ENCODE measurements around the gene MVB12B.
"Not testable (repeated sequence)": the region's sequence is repeated elsewhere in the genome, so short reads cannot be mapped to it uniquely, and the experiment has no call there.

MVB12B gene

GRCh38 chr9:126551812-126552211 is 225.2 kb downstream of the MVB12B start:
- Histone ChIP-seq H3K9me3 (no peaks in the 10 kb centered on the region), H3K9ac (no peak overlapping the region), H3K27ac (no peak overlapping the region), H3K4me2 (no peak overlapping the region), H3K4me1 (no peaks in the 10 kb centered on the region), H4K20me1 (no peaks in the 10 kb centered on the region), H3K27me3 (no peaks in the 10 kb centered on the region), H3K4me3 (no peak overlapping the region), H3K36me3 (no peaks in the 10 kb centered on the region)
- no peak for TF ChIP-seq Cebpa-rat (IDR thresholded peaks at IDR 0.05)

- H3K9me3 ChIP-seq = no peaks in the 10 kb centered on the region
- H3K27me3 ChIP-seq = no peaks in the 10 kb centered on the region
- no peak overlapping the region for H3K27ac ChIP-seq
- no peaks in the 10 kb centered on the region for H3K36me3 ChIP-seq
- H3K4me3 ChIP-seq = no peak overlapping the region
- no peak overlapping the region for H3K9ac ChIP-seq
- no peak for TF ChIP-seq Cebpa-rat (IDR thresholded peaks at IDR 0.05)
- H4K20me1 ChIP-seq = no peaks in the 10 kb centered on the region
- no peak overlapping the region for H3K4me2 ChIP-seq
- H3K4me1 ChIP-seq = no peaks in the 10 kb centered on the region
These were observed 227.7 kb downstream of the MVB12B start for GRCh38 chr9:126554292-126554691.

- not testable (repeated sequence) for H3K27me3 ChIP-seq, H3K4me2 ChIP-seq, H3K36me3 ChIP-seq, H3K9ac ChIP-seq, H3K9me3 ChIP-seq, H4K20me1 ChIP-seq, H3K4me1 ChIP-seq, H3K4me3 ChIP-seq, H3K27ac ChIP-seq
These were observed 228.8 kb downstream of the MVB12B start for GRCh38 chr9:126555421-126555820.

Data from BLaER1 (cell line).